Measurements from ENCODE around the gene UBR3.

UBR3 gene

DNA sequence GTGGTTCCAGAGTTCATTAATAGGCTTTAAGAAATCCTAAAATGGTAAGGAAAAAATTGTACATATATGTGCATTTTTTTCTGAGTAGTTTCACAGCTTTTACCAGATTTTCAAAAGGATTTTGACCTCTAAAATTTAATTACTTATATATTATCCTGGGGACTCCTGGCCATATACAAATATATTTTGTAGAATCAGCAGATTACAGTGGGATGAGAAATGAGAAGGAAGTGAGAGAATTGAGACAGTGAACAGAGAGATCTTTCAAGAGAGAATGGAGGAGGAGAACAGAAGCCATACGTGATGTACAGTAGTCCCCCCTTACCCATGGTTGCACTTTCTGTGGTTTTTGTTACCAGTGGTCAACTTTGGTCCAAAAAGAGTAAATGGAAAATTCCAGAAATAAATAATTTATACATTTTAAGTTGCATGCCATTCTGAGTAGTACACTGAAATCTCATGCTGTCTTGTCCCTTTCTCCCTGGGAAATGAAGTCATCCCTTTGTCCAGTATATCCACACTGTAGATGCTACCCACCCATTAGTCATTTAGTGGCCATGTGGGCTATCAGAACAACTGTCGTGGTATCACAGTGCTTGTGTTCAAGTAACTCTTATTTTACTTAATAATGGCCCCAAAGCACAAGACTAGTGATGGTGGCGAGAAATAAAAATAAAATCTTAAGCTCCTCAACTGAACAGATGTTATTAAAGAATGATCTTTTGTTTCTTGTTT lies 220.2 kb downstream of the UBR3 start:
- DNase-seq (ENCODE audit: low read depth) = no peak

DNA sequence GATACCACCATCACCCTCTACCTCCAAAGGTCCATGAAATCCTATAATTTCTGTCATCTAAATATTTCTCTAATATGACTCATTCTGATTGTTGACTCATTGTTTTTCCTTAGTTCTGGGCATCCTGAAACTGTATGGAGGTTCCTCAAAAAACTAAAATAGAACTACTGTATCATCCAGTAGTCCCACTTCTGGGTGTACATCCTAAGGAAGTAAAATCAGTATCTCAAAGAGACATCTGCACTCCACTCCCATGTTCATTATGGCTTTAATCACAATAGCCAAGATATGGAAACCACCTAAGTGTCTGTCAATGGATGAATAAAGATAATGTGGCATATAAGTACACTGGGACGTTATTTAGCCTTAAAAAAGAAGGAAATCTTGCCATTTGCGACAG lies 224.9 kb downstream of the UBR3 start:
- no peak for DNase-seq (ENCODE audit: low read depth)

DNA sequence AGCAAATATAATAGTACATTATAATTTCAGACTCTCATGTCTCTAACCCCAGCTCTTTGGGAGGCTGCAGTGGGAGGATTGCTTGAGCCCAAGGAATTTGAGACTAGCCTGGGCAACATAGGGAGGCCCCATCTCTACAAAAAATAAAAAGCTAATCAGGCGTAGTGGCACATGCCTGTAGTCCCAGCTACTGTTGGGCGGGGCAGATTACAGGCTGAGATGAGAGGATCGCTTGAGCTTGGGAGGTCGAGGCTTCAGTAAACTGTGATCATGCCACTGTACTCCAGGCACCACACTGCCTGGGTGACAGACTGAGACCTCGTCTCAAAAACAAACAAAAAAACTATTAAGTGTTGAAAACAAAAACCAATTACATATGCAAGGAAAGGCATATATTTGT lies 227.7 kb downstream of the UBR3 start:
- DNase-seq (ENCODE audit: low read depth) = no peak

- no peak for DNase-seq (ENCODE audit: low read depth)
These were observed 229.6 kb downstream of the UBR3 start for GRCh38 chr2:170056900-170057299.

DNA sequence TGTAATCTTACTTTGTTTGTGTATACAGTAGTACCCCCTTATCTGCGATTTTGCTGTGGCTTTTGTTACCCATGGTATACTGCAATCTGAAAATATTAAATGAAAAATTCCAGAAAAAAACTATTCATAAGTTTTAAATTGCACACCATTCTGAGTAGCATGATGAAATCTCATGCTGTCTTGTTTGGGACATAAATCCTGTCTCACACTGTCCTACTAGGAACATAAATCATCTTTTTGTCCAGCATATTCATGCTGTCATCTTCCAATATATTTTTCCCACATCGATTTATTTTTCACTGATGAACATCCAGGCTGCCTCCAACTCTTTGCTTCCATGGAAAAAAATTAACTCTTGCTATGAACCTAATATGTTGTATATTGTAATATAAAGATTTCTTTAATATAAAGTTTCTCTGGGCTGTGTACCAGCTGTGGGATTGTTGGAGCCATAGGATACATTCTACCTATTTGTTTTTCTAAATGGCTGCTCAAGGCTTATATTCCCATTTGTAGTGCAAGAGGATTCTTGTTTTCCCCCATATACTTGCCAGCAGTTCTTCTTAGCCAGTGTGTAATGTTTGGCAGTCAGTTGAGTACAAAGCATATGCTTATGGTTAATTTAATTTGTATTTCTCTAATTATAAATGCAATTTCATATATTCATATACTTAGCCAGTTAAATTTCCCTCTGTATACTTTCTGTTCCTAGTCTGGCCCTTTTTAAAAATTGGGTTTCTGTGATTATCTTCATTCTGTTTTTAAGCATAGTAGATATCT lies 236.4 kb downstream of the UBR3 start:
- no peak for DNase-seq (ENCODE audit: low read depth)

- no peak for DNase-seq (ENCODE audit: low read depth)
These were observed 243.5 kb downstream of the UBR3 start for GRCh38 chr2:170070778-170071177.

- no peak for DNase-seq (ENCODE audit: low read depth)
These were observed 246.0 kb downstream of the UBR3 start for GRCh38 chr2:170073288-170073687.

GRCh38 chr2:170076189-170076588 lies 248.9 kb downstream of the UBR3 start:
- DNase-seq (ENCODE audit: low read depth) = no peak

DNA sequence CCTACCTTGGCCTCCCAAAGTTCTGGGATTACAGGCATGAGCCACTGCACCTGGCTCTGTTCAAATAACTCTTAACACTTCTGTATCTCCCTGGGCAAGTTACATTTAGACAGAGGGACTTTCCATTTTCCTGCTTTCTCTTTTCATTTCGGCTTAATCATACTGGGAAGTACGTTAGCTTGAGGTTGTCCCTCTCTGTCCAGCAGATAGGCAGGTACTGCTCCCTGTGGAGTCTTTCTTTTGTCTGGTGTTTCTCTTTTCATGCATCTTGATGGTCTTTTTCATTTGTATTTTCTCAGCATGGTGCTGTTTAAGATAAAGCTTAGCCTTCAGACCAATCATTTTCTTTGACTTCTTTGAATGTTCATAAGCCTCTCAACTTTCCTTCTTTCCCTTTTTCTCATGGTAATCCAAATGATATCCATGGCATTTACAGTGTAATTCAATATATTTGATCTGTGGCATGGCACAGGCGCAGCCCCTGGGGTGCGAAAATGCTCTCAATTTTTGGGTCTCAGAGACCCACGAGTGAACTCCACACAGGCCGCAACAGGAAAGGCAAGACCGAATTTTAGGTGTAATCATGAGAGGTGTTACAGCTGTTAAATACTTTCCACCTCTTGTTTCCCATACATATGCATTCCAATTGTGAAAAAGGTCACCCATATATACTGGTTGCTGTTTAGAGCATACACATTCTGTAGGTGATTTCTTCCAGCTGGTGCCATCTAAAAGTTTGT lies 250.7 kb downstream of the UBR3 start:
- DNase-seq (ENCODE audit: low read depth) = no peak

DNA sequence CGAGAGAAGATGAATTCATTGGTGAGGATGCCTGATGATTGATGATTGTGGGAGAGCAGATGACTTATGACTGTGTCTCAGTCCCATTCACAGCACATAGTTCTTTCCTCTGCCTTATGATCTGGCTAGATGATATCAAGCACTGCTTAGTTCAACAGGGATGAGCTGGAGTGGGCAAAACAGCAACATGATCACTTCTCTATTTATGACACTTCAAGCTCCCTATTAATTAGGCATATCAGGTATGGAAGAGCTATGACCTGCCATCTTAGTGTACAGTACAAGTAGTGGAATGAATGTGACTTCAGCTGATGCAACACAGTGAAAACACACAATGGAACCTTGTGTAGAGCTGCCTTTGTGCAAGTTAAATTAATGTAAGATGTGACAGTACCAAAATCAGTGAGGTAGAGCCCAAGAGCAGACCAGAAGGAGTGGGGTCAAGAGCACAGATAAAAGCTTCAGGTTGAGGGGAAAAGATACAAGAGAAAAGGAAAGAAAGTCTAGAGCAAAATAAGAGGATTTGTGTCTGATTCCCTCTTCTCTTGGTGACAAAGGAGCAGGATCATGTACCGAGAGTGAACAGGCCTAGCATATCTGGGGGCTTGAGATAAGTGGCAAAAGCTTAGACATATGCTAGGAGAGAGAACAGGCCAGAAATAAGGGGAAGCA lies 257.7 kb downstream of the UBR3 start:
- DNase-seq (ENCODE audit: low read depth) = no peak

DNA sequence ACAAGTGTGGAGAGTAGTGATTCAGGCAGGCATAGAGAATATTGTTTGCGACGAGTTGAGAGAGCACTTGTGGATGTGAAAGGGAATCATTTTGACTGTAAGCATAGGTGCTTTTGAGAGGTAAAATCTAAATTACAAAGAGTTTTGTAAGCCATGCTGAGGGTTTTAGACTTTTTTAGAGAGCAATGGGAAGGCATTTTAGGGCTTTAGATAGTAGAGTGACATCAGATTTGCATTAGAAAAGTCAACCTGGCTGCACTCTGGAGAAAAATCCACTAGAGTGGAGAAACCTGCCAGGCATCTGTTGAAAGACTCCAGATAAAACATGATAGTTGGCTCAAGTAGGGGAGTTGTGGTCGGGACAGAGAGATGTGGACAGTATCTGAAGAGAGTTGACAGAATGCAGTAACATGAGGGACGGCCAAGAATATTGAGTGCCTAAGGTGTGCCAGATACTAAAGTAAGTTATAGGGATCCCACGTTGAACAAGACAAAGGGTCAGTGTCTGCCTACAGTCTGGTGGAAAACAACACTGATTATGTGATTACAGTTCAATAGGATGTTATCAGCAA lies 258.9 kb downstream of the UBR3 start:
- DNase-seq (ENCODE audit: low read depth) = no peak

GRCh38 chr2:170086751-170087412 lies 259.6 kb downstream of the UBR3 start:
- no peak for DNase-seq (ENCODE audit: low read depth)

- no peak for DNase-seq (ENCODE audit: low read depth)
These were observed 260.1 kb downstream of the UBR3 start for GRCh38 chr2:170087413-170087793.

GRCh38 chr2:170088776-170089175 lies 261.5 kb downstream of the UBR3 start:
- DNase-seq (ENCODE audit: low read depth) = no peak

DNA sequence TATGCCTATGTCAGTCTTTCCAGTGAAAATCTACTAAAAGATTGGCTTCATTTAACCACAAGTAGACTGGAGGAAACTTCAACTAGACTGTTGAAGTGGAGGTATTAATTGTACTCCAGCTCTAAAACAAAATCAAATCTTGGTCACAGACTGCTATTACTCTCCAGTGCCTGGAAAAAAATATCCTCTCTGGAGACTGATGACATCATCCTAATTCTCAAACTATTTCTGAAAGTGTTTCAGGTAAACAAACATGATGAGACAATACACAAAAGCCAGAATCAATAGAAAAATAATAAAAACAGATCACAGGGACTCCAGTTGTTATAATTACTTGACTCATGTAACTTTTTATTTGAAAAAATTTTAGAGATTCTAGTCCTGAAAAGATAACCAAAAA lies 263.0 kb downstream of the UBR3 start:
- DNase-seq (ENCODE audit: low read depth) = no peak

DNA sequence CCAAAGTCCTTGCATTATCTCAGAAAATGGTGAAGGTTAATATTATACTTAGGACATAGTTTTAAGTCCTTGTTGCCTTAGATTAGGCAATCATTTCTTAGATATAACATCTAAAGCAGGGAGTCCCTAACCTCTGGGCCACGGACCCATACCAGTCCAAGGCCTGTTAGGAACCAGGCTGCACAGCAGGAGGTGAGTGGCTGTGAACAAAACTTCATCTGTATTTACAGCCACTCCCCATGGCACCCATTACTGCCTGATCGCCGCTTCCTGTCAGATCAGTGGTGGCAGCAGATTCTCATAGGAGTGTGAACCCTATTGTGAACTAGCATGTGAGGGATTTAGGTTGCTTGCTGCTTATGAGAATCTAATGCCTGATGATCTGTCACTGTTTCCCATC lies 264.2 kb downstream of the UBR3 start:
- no peak for DNase-seq (ENCODE audit: low read depth)

GRCh38 chr2:170092436-170093060 lies 265.3 kb downstream of the UBR3 start:
- no peak for DNase-seq (ENCODE audit: low read depth)

- DNase-seq (ENCODE audit: low read depth) = no peak
These were observed 268.1 kb downstream of the UBR3 start for GRCh38 chr2:170095380-170095779.

DNA sequence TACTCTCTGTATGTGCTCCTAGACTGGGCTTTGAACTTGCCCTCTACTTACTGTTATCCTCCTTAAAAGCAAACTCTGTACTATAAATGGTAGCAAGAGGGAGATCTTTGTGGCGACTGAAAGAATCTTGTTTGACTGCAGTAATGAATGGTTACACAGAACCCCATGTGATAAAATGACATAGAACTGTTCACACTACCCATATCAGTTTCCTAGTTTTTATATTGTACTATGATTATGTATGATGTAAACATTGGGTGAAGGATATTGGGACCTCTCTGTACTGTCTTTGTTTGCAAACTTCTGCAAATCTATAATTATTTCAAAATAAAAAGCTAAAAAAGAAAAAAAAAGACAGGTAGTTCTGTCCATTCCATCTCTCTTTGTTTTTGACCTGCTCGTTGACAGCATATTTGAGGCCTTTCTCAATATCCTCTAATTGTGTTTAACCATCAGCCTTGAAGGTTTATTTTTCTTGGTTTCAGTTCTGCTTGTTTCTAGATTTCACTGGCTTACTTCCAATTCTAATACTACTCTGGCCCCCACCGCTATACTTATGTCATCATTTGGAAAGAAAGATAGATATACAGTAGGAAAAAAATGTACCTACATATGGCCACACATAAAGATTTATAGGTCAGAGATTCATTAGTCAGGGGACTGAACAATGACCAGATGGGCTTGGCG lies 271.5 kb downstream of the UBR3 start:
- DNase-seq (ENCODE audit: low read depth) = no peak

DNA sequence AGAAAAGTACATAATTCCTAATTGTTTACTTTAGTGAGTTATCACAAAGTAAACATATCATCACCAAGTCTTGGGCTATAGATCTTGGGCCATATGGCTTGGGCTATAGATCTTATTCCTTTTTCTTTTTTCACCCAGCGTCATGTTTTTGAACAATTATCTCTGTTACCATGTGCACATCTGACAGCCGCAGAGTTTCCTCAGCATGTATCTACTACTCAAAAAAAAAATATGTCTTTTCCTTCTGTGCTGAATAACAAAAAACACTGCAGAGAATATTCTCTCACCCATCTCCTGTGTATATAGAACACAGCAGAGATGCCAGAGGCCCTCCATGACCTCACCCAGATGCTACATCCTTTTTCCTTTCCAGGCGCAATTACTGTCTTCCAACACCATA lies 274.5 kb downstream of the UBR3 start:
- DNase-seq (ENCODE audit: low read depth) = no peak

All from HS-27A (cell line).